NCI-H146 (cell line): ENCODE results near the gene SPATA1.

ENCODE experiments used
- DNase-seq: peaks from one replicate; lab custom pipeline; 2025; lab: John Stamatoyannopoulos, UW

The SPATA1 gene

GRCh38 chr1:84508510-84508909, 2.3 kb downstream of the SPATA1 start:
- DNase-seq: no peak

- DNase-seq: no peak
These were observed 2.8 kb downstream of the SPATA1 start for GRCh38 chr1:84509029-84509428.

GRCh38 chr1:84510165-84510564, 4.0 kb downstream of the SPATA1 start:
- DNase-seq: no peak

GRCh38 chr1:84510668-84511067, 4.5 kb downstream of the SPATA1 start:
- DNase-seq: no peak

- no peak for DNase-seq
These were observed 18.4 kb downstream of the SPATA1 start for GRCh38 chr1:84524590-84524989.

GRCh38 chr1:84525779-84526178, 19.6 kb downstream of the SPATA1 start:
- DNase-seq: peak; percentile 5

GRCh38 chr1:84538599-84538998, 32.4 kb downstream of the SPATA1 start:
- DNase-seq: no peak

- DNase-seq: no peak
These were observed 33.8 kb downstream of the SPATA1 start for GRCh38 chr1:84539972-84540371.

- DNase-seq: no peak
These were observed 34.6 kb downstream of the SPATA1 start for GRCh38 chr1:84540759-84541158.

- DNase-seq: peak; percentile 13
These were observed 35.5 kb downstream of the SPATA1 start for GRCh38 chr1:84541679-84542078.

- no peak for DNase-seq
These were observed 44.6 kb downstream of the SPATA1 start for GRCh38 chr1:84550826-84551225.

GRCh38 chr1:84569216-84569615, 63.0 kb downstream of the SPATA1 start:
- no peak for DNase-seq

- DNase-seq: no peak
These were observed 64.4 kb downstream of the SPATA1 start for GRCh38 chr1:84570436-84571149.

- DNase-seq: no peak
These were observed 65.0 kb downstream of the SPATA1 start for GRCh38 chr1:84571150-84571535.

- no peak for DNase-seq
These were observed 67.3 kb downstream of the SPATA1 start for GRCh38 chr1:84573481-84573966.

- peak; percentile 92 for DNase-seq
These were observed 68.0 kb downstream of the SPATA1 start, which contains the start of gene CTBS for GRCh38 chr1:84573967-84574842. Gene CTBS (minus strand): TSS chr1:84574440. CDS start chr1:84574415, 25 bp downstream.

GRCh38 chr1:84574936-84575335, 68.8 kb downstream of the SPATA1 start:
- no peak for DNase-seq

- DNase-seq: no peak
These were observed 75.5 kb downstream of the SPATA1 start for GRCh38 chr1:84581648-84582047.

GRCh38 chr1:84582802-84583587, 76.8 kb downstream of the SPATA1 start:
- DNase-seq: peak; percentile 59

GRCh38 chr1:84583648-84584047, 77.5 kb downstream of the SPATA1 start:
- no peak for DNase-seq

- no peak for DNase-seq
These were observed 77.9 kb downstream of the SPATA1 start for GRCh38 chr1:84584126-84584525.

- DNase-seq: no peak
These were observed 79.6 kb downstream of the SPATA1 start for GRCh38 chr1:84585803-84586202.
